ENCODE measurements around the gene SLC36A1. TPM values are rescaled to one million over a fixed set of nuclear protein-coding genes. Genes with fewer than 3 reads are reported as not detected.

Gene SLC36A1
- total RNA-seq, 4 donors from 2014 or later, result 16.8 to 24.9 (median 22.4) TPM

GRCh38 chr5:151467576-151467975, 20.2 kb downstream of the SLC36A1 start:
- Histone ChIP-seq H3K9me3 (no peaks in the 10 kb centered on the region), H3K4me3 (no peak overlapping the region), H3K27me3 (no peaks in the 10 kb centered on the region), H3K27ac (no peak overlapping the region), H3K36me3 (peaks cover 2 to 87% (median 11%) of the 10 kb centered on the region in 3 donors), H3K4me1 (no peaks in the 10 kb centered on the region)
- DNase-seq (ENCODE audit: low spot score in 2 of 2), result no peak
- TF ChIP-seq EP300 (IDR thresholded peaks at IDR 0.05) (no peak), POLR2A (IDR thresholded peaks at IDR 0.05) (no peak), CTCF (IDR thresholded peaks at IDR 0.05) (no peak)
- 94% methylated on average over 8 of the region's 8 CpGs for WGBS, 2 donors

GRCh38 chr5:151469386-151469785, 22.0 kb downstream of the SLC36A1 start:
- no peak overlapping the region for H3K4me3 ChIP-seq
- H3K9me3 ChIP-seq, result no peaks in the 10 kb centered on the region
- H3K4me1 ChIP-seq, result no peaks in the 10 kb centered on the region
- H3K27ac ChIP-seq, result no peak overlapping the region
- no peaks in the 10 kb centered on the region for H3K27me3 ChIP-seq
- TF ChIP-seq EP300 (IDR thresholded peaks at IDR 0.05) (no peak), POLR2A (IDR thresholded peaks at IDR 0.05) (no peak), CTCF (IDR thresholded peaks at IDR 0.05) (no peak)
- peaks cover 0 to 95% (median 7%) of the 10 kb centered on the region in 3 donors for H3K36me3 ChIP-seq
- no peak for DNase-seq (ENCODE audit: low spot score in 2 of 2)

- H3K9me3 ChIP-seq, result no peaks in the 10 kb centered on the region
- no peaks in the 10 kb centered on the region for H3K27me3 ChIP-seq
- DNase-seq (ENCODE audit: low spot score in 2 of 2), result no peak
- no peak overlapping the region for H3K27ac ChIP-seq
- no peak overlapping the region for H3K4me3 ChIP-seq
- peaks cover 0 to 95% (median 5%) of the 10 kb centered on the region in 3 donors for H3K36me3 ChIP-seq
- no peak for TF ChIP-seq POLR2A (IDR thresholded peaks at IDR 0.05)
- no peaks in the 10 kb centered on the region for H3K4me1 ChIP-seq
- 90 to 95% methylated on average over 3 of the region's 3 CpGs for WGBS, 2 donors
Measured at GRCh38 chr5:151469992-151470391, 22.6 kb downstream of the SLC36A1 start.

GRCh38 chr5:151470439-151470838, 23.0 kb downstream of the SLC36A1 start:
- Histone ChIP-seq H3K27me3 (no peaks in the 10 kb centered on the region), H3K4me3 (no peak overlapping the region), H3K36me3 (peaks cover 0 to 94% (median 3%) of the 10 kb centered on the region in 3 donors), H3K27ac (no peak overlapping the region), H3K9me3 (no peaks in the 10 kb centered on the region), H3K4me1 (no peaks in the 10 kb centered on the region)
- DNase-seq (ENCODE audit: low spot score in 2 of 2), result no peak
- whole genome bisulfite sequencing, 2 donors, result 80 to 84% methylated on average over 4 of the region's 4 CpGs
- no peak for TF ChIP-seq EP300 (IDR thresholded peaks at IDR 0.05)
- no peak for TF ChIP-seq CTCF (IDR thresholded peaks at IDR 0.05)
- TF ChIP-seq POLR2A (IDR thresholded peaks at IDR 0.05), result no peak

- Histone ChIP-seq H3K27ac (no peak overlapping the region), H3K27me3 (no peaks in the 10 kb centered on the region), H3K36me3 (peaks cover 0 to 94% (median 0%) of the 10 kb centered on the region in 3 donors), H3K9me3 (no peaks in the 10 kb centered on the region), H3K4me1 (no peaks in the 10 kb centered on the region), H3K4me3 (no peak overlapping the region)
- 83 to 95% methylated on average over 1 of the region's 1 CpG for WGBS, 2 donors
- no peak for DNase-seq (ENCODE audit: low spot score in 2 of 2)
- TF ChIP-seq POLR2A (IDR thresholded peaks at IDR 0.05), result no peak
- no peak for TF ChIP-seq CTCF (IDR thresholded peaks at IDR 0.05)
- no peak for TF ChIP-seq EP300 (IDR thresholded peaks at IDR 0.05)
Measured at GRCh38 chr5:151471276-151471675, 23.9 kb downstream of the SLC36A1 start.

- Histone ChIP-seq H3K4me3 (no peak overlapping the region), H3K36me3 (peaks cover 0 to 98% (median 0%) of the 10 kb centered on the region in 3 donors), H3K27ac (no peak overlapping the region), H3K9me3 (no peaks in the 10 kb centered on the region), H3K4me1 (no peaks in the 10 kb centered on the region), H3K27me3 (no peaks in the 10 kb centered on the region)
- no peak for TF ChIP-seq CTCF (IDR thresholded peaks at IDR 0.05)
- no peak for TF ChIP-seq EP300 (IDR thresholded peaks at IDR 0.05)
- no peak for TF ChIP-seq POLR2A (IDR thresholded peaks at IDR 0.05)
- WGBS, 2 donors, result 80 to 87% methylated on average over 6 of the region's 6 CpGs
- no peak for DNase-seq (ENCODE audit: low spot score in 2 of 2)
Measured at GRCh38 chr5:151474799-151475198, 27.4 kb downstream of the SLC36A1 start.

Data from tibial nerve (tissue), 4 donors.